CD4-positive, alpha-beta T cell treated with Interleukin-2 at 100 ng/mL for 4 hours (primary cell): Measurements from ENCODE around the gene UGT1A6.

Source experiments
- DNase-seq: peaks from one replicate; pipeline ENCODE4 v3.0.0-alpha.2; 2020; ENCODE audit warnings: low spot score

UGT1A6 gene

GRCh38 chr2:233768076-233768475 is 75.4 kb downstream of the UGT1A6 start:
- DNase-seq = no peak

DNA sequence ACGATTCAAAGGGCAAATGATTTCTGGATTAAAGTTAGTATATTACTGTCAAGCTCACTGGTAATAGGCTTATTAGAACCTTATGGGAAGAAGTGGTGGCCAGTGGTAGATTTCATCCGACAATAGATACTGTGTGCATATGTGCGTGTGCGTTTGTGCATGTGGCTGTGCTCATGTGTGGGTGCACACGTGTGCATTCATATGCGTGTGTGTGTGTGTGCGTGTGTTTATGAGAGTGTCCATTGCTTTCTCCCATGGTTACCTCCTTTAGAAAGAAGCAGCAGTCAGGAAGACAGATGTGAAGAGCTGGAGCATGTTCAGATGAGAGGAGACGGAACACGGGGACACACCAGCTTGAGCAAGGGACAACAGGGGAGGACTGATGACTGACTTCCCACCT is 76.6 kb downstream of the UGT1A6 start:
- no peak for DNase-seq

- DNase-seq = no peak
These were observed 79.5 kb downstream of the UGT1A6 start for GRCh38 chr2:233772153-233772552.

- DNase-seq = no peak
These were observed 79.9 kb downstream of the UGT1A6 start for GRCh38 chr2:233772583-233772982.

GRCh38 chr2:233773854-233774253 is 81.2 kb downstream of the UGT1A6 start:
- DNase-seq = no peak

GRCh38 chr2:233775414-233775813 is 82.7 kb downstream of the UGT1A6 start:
- no peak for DNase-seq

DNA sequence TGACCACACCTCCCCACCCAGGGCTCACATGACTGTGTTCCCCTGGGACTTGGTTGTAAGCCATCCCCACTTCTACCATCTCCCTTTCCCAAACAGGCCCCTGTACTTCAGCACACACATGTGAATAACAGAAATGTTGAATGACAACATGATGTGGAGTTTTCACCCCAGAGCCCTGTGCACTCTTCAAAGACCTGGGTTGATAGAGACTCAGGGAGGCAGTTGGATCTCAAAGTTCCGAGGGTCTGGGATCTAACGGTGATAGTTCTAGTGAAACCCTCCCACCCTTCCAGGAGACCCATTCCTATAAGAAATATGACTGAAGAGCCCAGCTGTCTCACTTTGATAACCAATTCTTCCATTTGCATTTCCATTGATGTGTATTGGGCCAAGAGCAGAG is 85.3 kb downstream of the UGT1A6 start, which contains the start of gene MROH2A:
Gene MROH2A (plus strand): TSS at position 301 of the 400 bp plus-strand sequence. CDS start 1,029 bp downstream, outside the sequence.
- no peak for DNase-seq

DNA sequence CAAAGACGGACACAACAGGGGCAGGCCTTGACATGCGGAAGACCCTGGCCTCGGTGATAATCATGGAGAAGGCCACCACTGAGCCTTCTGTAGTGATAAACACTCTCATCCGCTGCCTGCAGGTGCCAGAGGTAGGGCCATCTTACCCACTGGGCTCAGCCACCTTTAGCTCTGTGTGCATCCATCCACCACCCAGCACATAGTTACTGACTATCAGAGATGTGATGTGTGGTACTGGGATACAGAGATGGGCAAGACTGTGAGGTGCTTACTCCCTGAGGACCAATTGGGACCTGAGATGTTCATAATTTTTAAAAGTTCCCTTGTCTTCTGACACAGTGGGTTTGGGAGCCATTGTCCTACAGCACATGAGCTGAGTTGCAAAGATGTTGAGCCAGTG is 87.0 kb downstream of the UGT1A6 start:
- no peak for DNase-seq

DNA sequence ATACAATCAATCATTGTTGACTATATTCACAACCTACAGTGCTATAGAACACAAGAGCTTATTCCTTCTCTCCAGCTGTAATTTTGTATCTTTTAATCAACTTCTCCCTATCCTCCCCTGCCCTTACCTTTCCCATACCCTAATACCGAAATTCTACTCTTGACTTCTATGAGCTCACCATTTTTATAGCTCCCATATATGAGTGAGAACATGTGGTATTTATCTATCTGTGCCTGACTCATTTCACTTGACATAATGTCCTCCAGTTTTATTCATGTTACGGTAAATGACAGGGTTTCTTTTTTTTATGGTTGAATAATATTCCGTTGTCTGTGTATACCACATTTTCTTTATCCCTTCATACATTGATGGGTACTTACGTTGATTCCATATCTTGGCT is 88.1 kb downstream of the UGT1A6 start:
- DNase-seq = no peak

DNA sequence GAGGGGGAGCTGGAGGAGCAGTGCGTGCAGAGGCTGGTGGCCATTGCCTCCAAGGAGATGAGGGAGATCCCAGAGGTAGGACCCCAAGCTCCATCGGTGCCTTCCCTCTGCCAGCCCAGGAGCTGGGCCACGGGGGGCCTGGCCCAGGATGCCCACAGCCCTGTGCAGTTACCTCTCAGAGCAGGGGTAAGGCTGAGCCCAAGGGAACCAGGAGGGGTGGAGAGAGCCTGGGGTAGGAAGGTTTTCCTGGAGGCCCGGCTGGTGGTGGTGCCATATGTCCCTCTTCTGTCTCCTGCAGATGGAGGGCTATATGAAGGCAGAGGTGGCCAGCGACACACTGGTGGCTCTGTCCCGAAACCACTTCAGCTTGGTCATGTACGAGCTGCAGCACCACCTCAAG is 96.9 kb downstream of the UGT1A6 start:
- no peak for DNase-seq

- DNase-seq = no peak
These were observed 98.6 kb downstream of the UGT1A6 start for GRCh38 chr2:233791151-233791882.

DNA sequence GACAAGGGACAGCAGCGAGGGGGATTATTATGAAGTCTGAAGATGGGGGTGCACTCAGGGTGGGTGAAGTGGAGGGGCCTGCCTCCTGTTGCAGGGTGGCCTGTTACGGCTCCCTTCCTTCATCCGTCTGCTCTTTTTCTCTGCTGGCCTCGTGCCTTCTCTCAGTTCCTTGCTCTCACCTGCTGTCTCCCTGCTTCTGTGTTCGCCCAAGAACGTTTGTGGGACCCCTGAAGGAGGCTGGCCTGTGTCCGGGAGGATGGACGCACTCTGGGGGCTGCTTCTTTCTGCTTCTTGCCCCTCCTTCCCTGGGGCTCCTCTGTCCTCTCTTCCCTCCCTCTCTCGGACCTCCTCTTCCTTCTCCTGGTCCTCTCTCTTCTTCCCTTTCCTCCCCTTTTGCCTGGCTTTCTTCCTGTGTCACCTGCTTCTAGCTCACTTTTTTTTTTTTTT is 99.2 kb downstream of the UGT1A6 start:
- DNase-seq = no peak

DNA sequence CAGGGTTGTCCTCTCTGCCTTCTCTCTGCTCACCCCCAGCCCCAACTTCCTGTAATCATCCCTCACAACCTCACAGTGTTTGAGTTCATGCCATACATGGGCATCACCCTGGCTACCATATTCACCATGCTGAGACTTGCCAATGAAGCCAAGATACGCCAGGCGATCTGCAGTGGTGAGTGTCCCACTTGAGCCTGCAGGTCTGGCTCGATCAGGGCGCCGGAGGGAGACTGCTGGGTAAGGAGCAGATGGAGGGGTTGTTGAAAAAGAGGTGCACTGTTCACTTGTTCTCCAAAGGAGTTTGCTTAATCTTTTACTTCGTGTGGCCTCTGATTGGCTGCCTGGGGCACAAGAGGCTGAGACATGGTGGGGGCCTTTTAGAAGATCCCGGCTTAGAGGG is 100.0 kb downstream of the UGT1A6 start:
- DNase-seq = no peak

- DNase-seq = no peak
These were observed 100.9 kb downstream of the UGT1A6 start for GRCh38 chr2:233793465-233794127.

DNA sequence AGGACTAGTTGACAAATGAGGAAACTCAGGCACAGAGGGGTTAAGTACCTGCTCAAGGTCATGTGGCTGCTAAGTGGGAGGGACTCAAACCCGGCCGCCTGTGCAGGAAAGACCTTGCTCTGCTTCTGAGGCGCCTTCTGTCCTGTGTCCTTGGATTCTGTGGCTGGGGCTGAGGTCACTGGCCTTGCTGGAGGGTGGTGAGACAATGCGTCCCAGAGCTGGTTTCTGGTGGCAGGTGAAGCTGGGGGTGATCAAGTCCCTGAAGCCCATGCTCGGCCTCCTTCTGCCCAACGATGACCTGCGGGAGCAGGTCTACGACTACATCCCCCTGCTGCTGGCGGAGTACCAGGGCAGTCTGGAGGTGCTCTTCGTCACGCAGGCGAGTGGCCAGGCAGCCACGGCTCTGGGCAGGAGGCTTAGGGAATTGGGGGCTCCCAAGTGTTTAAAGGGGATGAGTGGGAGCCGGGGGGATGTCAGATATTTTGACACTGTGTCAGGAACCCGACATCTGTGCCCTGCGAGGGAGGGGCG is 101.5 kb downstream of the UGT1A6 start:
- DNase-seq = no peak

GRCh38 chr2:233795735-233796171 is 103.1 kb downstream of the UGT1A6 start:
- no peak for DNase-seq

DNA sequence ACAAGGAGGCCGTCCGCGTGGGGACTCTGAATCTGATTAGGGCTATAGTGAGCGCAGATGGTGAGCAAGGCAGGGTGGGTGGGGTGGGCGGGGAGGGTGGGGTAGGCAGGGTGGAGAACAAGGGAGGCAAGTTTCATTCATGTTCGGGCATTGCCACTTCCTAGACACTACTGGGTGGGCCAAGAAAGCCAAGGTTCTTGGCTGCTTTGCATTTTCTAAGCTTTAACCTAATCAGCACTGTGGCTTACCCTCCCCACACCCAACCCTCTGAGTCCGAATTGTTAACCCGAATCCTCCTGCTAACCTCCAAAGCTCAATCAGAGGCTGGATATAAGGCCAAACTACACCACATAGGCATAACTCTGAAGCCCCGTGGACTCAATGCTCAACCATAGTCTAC is 103.6 kb downstream of the UGT1A6 start:
- no peak for DNase-seq

DNA sequence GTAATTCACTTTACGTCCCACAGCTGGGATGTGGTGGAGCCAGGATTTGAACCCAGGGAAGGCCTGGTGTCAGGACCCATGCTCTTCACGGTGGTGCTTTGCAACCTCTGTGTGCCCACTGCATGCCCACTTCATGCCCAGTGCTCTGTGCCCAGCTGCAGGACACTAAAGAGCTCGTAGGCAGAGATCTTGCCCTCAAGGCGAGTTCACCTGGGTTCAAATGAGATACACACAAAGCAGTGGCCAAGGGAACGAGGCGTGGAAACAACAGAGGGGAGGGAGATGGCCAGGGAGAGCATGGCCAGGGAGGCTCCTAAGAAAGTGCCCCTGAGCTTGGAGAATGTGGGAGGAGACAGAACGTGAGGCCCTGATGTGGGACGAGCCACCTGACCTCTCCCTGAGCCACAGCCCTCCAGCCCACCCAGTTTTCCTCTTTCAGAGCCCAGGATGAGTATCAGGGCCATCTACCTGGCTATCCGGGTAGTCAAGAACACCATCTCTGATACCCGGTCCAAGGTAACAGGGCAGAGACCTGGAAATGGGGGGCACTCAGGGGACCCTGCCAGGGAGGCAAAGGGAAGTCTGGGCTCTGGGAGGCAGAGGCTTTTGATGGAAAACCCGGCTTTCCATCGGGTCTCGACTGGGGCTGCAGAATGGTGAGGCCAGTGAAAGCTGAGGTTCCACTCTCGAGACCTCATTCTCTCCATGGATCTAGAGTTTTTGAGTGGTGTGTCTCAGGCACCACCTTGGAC is 105.8 kb downstream of the UGT1A6 start:
- DNase-seq = no peak

DNA sequence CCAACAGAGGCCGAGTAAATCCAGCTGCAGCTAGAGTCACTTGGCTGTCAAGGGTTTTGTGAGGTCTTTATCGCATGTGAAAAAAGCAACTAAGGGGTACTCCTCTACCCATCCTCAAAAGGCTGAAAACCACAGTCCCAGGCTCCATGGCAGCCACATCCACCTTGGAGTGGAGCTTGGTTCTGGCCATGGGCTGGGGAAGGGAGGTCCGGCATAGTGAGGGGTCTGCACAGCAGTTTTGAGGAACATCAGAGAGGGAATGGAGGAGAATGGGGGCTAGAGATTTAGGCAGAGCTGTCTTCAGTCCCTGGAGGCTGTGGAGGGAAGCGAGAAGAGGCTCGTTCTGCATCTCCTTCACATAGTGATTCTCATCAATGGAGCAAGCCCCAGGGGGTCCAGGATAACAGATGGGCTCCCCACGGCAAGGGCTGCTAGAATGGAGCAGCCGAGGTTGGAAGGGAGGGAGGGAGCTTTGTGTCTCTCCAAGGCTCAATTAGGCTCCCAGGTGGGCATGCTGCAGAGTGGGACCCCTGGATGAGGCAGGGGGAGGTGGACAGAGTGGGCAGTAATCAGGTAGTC is 106.5 kb downstream of the UGT1A6 start:
- no peak for DNase-seq

GRCh38 chr2:233799716-233800115 is 107.0 kb downstream of the UGT1A6 start:
- no peak for DNase-seq

- no peak for DNase-seq
These were observed 107.5 kb downstream of the UGT1A6 start for GRCh38 chr2:233800208-233800607.
